Stimulated activated CD8-positive, alpha-beta memory T cell treated with anti-CD3 and anti-CD28 coated beads, Interleukin-4, amount 100 ng/mL, for 1 hour (primary cell): Measurements from ENCODE around the gene KRTAP4-16.
"Not testable (repeated sequence)": the region's sequence is repeated elsewhere in the genome, so short reads cannot be mapped to it uniquely, and the experiment has no call there.

Experiments used
- DNase-seq, 2 donors: peaks; one replicate each; pipeline ENCODE4 v3.0.0-alpha.2; 2020; ENCODE audit warnings: low read depth in 2 of 2, low spot score in 1 of 2

KRTAP4-16 gene

GRCh38 chr17:41076788-41077187 is 25.2 kb downstream of the KRTAP4-16 start:
- DNase-seq, result no peak

- no peak for DNase-seq
Observed at GRCh38 chr17:41073676-41074075, 28.3 kb downstream of the KRTAP4-16 start.

- DNase-seq, result no peak
Observed at GRCh38 chr17:41071606-41072360, 30.2 kb downstream of the KRTAP4-16 start.

DNA sequence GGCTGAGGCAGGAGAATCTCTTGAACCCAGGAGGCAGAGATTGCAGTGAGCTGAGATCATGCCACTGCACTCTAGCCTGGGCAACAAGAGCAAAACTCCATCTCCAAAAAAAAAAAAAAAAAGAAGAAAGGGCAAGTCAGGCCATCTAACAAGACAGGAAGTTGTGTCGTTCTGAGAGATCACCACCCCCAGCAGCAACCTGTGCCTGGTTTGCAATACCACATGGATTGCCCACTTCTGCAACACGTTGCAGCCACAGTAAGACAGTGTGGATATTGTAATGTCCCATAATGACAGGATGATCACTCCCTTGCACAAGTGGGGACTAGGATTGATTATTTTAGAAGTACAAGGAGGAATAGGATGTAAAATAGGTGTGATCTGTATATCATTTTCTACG is 33.0 kb downstream of the KRTAP4-16 start:
- no peak for DNase-seq

- no peak for DNase-seq
Observed at GRCh38 chr17:41067281-41067680, 34.7 kb downstream of the KRTAP4-16 start.

GRCh38 chr17:41065829-41066624 is 36.0 kb downstream of the KRTAP4-16 start, which contains the start of gene KRTAP2-4:
Gene KRTAP2-4, minus strand, starts transcription at chr17:41065879. Its CDS starts 34 bp downstream, at chr17:41065845.
- DNase-seq, result no peak

DNA sequence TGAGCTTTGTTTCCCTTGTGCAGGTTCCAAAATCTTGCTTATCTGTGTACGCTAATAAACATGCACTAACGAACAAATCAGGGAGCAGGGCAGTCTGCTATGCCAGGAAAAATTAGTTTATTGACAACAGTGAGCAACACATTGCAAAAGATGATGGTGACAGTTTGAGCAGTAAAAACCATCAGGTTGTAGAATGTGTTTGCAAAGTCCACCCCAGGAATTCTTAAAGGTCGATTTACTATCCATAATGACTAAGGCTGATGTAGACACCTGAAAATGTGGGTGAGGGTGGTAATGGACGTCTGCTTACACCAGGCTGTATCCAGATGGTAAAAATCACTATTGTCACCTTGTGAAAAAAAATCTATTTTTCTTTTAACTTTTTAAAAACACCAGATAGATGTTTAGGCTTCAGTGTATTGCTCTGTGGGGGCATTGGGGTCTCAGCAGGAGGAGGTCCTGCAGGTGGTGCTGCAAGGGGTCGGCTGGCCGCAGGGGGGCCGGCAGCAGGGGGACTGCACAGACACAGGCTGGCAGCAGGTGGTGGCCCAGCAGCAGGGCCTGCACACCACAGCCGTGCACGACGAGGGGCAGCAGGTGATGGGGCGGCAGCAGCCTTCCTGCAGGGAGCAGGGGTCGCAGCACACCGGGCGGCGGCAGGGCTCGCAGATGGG is 36.9 kb downstream of the KRTAP4-16 start:
- DNase-seq, result not testable (repeated sequence)

DNA sequence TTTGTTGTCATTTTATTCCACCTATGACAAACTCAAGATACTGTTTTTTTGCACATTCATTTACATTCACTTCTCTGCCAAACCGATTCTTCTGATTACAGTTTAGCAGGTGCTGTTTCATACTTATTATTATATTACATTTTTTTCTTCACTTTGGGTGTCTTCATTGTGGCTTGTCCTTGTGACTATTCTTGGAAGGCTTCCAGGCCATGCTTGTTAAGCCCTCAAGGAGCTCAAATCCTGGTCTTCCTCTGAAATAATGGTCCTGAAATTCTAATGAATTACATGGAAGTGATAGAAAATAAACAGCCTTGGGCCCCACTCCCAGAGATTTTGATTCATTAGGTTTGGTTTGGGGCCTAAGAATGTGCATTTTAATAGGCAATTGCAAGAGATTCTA is 37.7 kb downstream of the KRTAP4-16 start:
- DNase-seq, result no peak

DNA sequence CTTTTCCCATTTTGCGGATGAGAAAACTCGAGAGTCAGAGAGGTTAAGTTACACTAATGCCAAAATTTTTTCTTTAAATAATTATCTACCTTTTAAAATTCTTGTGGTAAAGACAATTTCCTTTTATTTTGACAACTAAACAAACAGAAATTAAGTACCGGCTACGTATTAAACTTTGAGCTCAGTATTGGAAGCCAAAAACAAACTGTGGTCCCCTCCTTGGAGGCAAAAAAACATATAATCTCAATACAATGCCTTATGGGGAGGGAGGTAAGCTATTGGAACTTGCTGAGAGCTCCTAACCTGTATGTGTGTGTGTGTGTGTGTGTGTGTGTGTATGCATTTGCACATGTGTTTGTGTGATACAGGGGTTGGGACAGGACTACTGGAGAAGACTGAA is 38.6 kb downstream of the KRTAP4-16 start:
- no peak for DNase-seq

DNA sequence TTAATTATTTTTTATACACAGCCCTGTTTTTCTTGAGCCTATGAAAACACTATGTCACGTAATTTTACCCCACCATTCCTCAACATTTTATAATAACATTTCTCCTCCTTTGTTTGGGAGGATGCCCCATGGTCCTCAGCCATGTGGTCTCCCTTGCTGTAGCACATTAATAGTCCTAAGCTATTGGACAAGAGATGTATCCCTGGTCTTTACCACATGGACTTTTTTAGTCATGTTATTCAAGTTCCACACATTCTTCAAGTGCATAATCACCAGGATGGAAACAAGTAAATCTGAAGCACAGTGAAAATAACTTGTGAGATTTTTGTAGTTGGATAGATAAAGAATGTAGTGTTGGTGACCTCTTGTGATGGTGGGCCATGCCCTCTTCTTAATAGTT is 40.0 kb downstream of the KRTAP4-16 start:
- no peak for DNase-seq

DNA sequence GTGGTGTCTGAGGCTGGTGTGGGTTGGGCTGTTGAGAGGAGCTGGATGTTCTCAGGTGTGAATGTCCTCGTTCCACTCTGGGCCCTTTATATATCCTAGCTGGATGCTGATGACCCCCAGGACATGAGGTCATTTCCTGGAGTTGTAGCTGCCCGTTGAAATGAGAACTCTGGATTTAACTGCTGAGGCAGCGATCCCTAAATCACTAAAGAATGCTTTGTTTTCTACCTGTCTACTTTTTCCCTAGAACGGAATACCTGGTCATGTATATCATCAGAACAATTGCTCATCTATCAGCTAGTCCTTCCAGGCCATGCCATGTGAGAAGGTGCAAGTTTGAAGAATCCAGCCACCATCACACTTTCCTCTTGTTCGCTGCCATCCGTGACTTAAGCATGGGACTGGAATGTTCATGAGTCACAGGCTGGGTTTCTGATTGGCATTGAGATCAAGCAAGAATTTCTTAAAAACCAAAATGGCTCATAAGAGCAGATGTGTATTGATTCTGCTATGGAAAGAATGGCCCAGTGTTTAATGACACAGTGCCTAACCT is 41.9 kb downstream of the KRTAP4-16 start, which contains the start of gene KRTAP2-3:
Gene KRTAP2-3, minus strand, starts transcription at position 63 of the 553 bp plus-strand sequence. CDS start 64 bp downstream, outside the sequence.
- no peak for DNase-seq

DNA sequence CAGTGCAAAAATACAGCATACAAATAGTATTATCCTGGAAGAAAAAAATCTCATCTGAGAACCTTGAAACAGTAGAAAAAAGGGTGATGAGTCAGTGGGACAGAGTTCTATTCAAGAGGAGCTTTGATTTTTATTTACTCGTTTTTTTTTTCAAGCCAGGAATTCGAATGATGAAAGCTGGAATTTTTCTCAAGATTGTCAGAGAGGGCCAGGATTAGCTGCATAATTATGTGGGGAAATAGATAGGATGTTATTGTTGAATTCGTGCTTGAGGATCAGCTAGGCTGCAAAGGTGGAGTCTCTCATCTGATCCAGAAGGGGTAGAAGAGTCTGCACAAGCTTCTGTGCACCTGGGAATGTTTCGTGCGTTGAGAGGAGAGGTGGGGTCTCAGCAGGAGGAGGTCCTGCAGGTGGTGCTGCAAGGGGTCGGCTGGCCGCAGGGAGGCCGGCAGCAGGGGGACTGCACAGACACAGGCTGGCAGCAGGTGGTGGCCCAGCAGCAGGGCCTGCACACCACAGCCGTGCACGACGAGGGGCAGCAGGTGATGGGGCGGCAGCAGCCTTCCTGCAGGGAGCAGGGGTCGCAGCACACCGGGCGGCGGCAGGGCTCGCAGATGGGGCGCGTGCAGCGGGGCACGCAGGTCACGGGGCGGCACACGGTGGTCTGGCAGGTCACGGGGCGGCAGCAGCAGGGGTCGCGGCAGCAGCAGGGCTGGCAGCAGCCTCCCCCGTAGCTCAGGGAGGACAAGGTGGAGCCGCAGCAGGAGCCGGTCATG is 42.5 kb downstream of the KRTAP4-16 start:
- not testable (repeated sequence) for DNase-seq

DNA sequence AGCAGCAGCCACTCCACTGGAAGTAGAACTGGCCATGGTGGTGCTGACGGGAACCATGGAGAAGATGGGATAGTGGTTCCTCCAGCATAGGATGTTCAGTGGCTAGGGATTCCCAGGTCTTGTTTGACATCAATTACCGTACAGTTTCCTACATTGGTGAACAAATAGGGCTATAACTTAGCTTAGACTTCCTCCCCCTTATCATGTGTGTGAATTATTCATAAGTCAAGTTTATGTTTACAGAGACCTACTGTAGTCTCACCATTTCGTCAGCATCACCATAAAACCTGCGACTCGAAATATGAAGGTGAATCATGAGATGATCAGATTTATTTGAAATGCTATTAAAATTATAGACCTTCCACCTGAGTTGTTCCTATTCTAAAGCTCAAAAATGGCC is 43.3 kb downstream of the KRTAP4-16 start:
- DNase-seq, result no peak

- no peak for DNase-seq
Observed at GRCh38 chr17:41057547-41057946, 44.5 kb downstream of the KRTAP4-16 start.

DNA sequence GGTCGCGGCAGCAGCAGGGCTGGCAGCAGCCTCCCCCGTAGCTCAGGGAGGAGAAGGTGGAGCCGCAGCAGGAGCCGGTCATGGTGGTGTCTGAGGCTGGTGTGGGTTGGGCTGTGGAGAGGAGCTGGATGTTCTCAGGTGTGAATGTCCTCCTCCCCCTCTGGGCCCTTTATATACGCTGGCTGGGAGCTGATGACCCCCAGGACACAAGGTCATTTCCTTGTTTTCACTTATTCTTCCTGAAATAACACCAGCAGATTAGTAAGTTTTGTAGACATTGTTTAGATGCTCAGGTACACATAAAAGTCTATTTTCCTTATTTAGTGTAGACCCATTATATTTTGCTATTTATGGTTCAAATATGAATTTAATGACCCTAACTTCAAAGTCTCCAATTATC is 46.9 kb downstream of the KRTAP4-16 start, which contains the start of gene KRTAP2-2:
Gene KRTAP2-2, minus strand, starts transcription at position 101 of the 400 bp plus-strand sequence. Its CDS starts 19 bp downstream, at position 82.
- not testable (repeated sequence) for DNase-seq

DNA sequence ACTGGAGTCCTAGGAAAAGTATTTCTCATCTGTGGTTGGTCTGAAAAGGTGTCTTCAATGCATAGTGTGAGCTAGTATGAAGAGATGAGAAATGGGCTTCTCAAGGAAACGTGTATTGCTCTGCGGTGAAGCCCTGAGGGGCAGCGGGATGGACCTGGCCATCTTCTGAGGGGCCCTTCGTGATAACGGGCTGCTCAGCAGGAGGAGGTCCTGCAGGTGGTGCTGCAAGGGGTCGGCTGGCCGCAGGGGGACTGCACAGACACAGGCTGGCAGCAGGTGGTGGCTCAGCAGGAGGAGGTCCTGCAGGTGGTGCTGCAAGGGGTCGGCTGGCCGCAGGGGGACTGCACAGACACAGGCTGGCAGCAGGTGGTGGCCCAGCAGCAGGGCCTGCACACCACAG is 47.5 kb downstream of the KRTAP4-16 start:
- DNase-seq, result not testable (repeated sequence)

DNA sequence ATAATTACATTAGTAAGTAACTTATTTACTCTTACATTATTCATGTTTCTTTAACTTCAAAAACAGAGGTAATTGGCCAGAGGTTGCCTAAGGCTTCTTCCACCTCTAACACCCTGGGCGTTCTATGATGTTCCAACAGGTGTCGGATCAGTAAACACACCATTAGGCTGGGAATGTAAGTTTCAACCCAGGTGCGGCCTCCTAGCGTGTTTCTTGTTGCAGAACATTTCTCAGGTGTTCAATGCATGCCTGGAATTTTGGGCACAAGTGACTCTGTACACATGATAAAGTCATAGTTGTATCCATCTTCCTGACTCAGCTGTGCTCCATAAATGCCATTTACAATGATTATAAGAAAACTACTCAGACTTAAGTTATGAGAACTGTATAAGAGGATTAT is 48.0 kb downstream of the KRTAP4-16 start:
- no peak for DNase-seq

GRCh38 chr17:41052566-41052965 is 49.4 kb downstream of the KRTAP4-16 start:
- no peak for DNase-seq
